ENCODE data around the gene ITGA2B. TPM values are rescaled to one million over a fixed set of nuclear protein-coding genes. Genes with fewer than 3 reads are reported as not detected.

Gene ITGA2B
- total and polyA plus RNA-seq, 2 of the 13 experiments (the other 11 are each of a cell fraction or from before 2014, with no cell fraction given) = 0.38 to 1.1 TPM

DNA sequence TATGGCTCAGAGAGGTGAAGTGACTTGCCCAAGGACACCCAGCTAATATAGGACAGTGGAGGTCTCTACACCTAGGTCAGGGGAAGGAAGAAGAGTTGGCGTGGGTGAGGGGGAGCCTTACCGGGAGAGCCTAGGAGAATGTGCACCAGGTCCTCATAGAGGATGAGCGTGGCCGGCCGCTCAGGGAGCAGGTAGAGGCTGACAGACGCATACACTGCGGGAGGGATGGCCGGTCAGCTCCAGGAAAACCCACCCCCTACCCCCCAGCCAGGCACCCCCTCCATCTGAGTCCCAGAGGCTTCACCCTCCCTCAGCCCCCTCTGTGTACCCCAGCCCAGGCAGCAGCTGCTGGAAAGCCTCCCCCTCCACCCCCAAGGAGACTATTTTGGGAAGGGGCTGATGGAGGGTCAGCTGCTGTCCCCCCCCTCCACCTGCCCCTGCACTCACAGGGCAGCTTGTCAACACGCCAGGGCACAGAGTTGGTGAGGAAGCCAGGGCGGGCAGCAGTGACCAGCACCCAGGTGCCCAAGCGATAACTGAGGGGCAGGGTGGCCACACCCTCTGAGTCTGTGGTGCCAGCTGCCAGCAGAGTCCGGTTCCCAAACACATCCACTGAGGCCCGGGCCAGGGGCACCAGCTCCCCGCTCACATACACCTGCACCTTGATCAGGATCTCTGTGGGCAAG, 29.8 kb downstream of the ITGA2B start:
- H2AFZ ChIP-seq (ENCODE audit: low read length) = no peak overlapping the region
- H3K4me3 ChIP-seq (replicated peaks in 1 of 3; ENCODE audit: insufficient read depth in 1 of 3, low read depth in 2 of 3, low read length in 3 of 3) = no peak overlapping the region
- FAIRE-seq (no peak), DNase-seq (ENCODE audit: low spot score) (no peak), ATAC-seq (no peak)
- no peaks in the 10 kb centered on the region for H3K9me3 ChIP-seq (ENCODE audit: low read length)
- no TSS peak for BruUV-seq (replicated peaks)
- no peaks in the 10 kb centered on the region for H3K36me3 ChIP-seq (replicated peaks in 1 of 2; ENCODE audit: control insufficient read depth in 1 of 2, insufficient read depth in 2 of 2, low read length in 2 of 2)
- in situ Hi-C loops (cut with HindIII; ENCODE audit: extremely low pct_ligation_motif_present, low pct_unique_long_range_greater_than_20kb) (no loop called here), intact Hi-C loops (cut with micrococcal nuclease; ENCODE audit: unreplicated experiment) (loop anchor here (10.0 kb wide), 1 partner anchor 165 kb away; no protein-coding TSS in a partner anchor)
- POLR2A ChIA-PET = interaction anchor here (1.8 kb wide), 1 partner anchor 10 kb away, joined by 5 read pairs; no protein-coding TSS in a partner anchor
- 85% methylated on average over 14 of the region's 14 CpGs for WGBS (ENCODE audit: low lambda C conversion rate)
- H4K20me1 ChIP-seq (ENCODE audit: insufficient read depth, low read length) = no peaks in the 10 kb centered on the region
- CTCF ChIA-PET (ENCODE audit: low intra/inter-chr PET ratio, low total read pairs) = no interaction called here
- peaks cover 39% of the 10 kb centered on the region for H3K4me1 ChIP-seq (ENCODE audit: insufficient read depth, low read length)
- H3K9ac ChIP-seq (ENCODE audit: insufficient read depth, low read depth, low read length) = no peak overlapping the region
- H3K27ac ChIP-seq (ENCODE audit: extremely low read length, insufficient read depth, low read length) = no peak overlapping the region
- peaks cover 8 to 21% of the 10 kb centered on the region in 2 experiments; a peak in 3 of 5 replicates for H3K27me3 ChIP-seq (ENCODE audit: control insufficient read depth in 1 of 2, insufficient read depth in 2 of 2, low read length in 2 of 2)
- H3K4me2 ChIP-seq (ENCODE audit: low read depth, low read length) = no peak overlapping the region
- H3K79me2 ChIP-seq (ENCODE audit: insufficient read depth, low read length) = no peaks in the 10 kb centered on the region
- TF ChIP-seq, protein P1, sequence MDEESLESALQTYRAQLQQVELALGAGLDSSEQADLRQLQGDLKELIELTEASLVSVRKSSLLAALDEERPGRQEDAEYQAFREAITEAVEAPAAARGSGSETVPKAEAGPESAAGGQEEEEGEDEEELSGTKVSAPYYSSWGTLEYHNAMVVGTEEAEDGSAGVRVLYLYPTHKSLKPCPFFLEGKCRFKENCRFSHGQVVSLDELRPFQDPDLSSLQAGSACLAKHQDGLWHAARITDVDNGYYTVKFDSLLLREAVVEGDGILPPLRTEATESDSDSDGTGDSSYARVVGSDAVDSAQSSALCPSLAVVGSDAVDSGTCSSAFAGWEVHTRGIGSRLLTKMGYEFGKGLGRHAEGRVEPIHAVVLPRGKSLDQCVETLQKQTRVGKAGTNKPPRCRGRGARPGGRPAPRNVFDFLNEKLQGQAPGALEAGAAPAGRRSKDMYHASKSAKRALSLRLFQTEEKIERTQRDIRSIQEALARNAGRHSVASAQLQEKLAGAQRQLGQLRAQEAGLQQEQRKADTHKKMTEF (CRISPR knock-in tag; IDR thresholded peaks at IDR 0.05) = no peak
- TF ChIP-seq ZNF646 (CRISPR knock-in tag; IDR thresholded peaks at IDR 0.05) (no peak), FOXO4 (CRISPR knock-in tag; conservative IDR thresholded peaks at IDR 0.05) (no peak), PRDM10 (CRISPR knock-in tag; IDR thresholded peaks at IDR 0.05; ENCODE audit: low read depth) (no peak), SMARCE1 (IDR thresholded peaks at IDR 0.05; ENCODE audit: borderline replicate concordance) (no peak), DNMT3B (CRISPR knock-in tag; conservative IDR thresholded peaks at IDR 0.05) (no peak), POLR2A (IDR thresholded peaks at IDR 0.05; ENCODE audit: insufficient read depth in 1 of 2, low read depth in 2 of 2, low read length in 2 of 2) (no peak), ZFP36L2 (CRISPR knock-in tag; IDR thresholded peaks at IDR 0.05) (no peak), BORCS8-MEF2B (CRISPR knock-in tag; IDR thresholded peaks at IDR 0.05) (no peak), ZNF607 (CRISPR knock-in tag; IDR thresholded peaks at IDR 0.05; ENCODE audit: borderline replicate concordance) (no peak), ZNF720 (CRISPR knock-in tag; IDR thresholded peaks at IDR 0.05) (no peak)
